Neuronal stem cell (in vitro differentiated cells): ENCODE measurements around the gene PRSS8.

Experiments
- DNase-seq: peaks from one replicate; pipeline ENCODE4 v3.0.0-alpha.2; 2013; ENCODE audit warnings: low spot score
- H2AFZ ChIP-seq: one replicate; pipeline ENCODE4 v1.6.1; 2013; ENCODE audit warnings: mild to moderate bottlenecking, low read length, inconsistent platforms
- H2AK5ac ChIP-seq: 2 replicates; pipeline ENCODE4 v1.6.1; 2013; ENCODE audit warnings: low read depth, mild to moderate bottlenecking, inconsistent platforms, low read length, moderate library complexity, mixed read lengths
- H2BK120ac ChIP-seq: 2 replicates; pipeline ENCODE4 v1.6.1; 2013; ENCODE audit warnings: low read depth, mild to moderate bottlenecking, inconsistent platforms, low read length, moderate library complexity, mixed read lengths
- H2BK12ac ChIP-seq: one replicate; pipeline ENCODE4 v1.6.1; 2013; ENCODE audit warnings: low read length, inconsistent platforms
- H2BK15ac ChIP-seq: 2 replicates; pipeline ENCODE4 v1.6.1; 2013; ENCODE audit warnings: mild to moderate bottlenecking, low read length, inconsistent platforms, mixed read lengths
- H2BK5ac ChIP-seq: one replicate; pipeline ENCODE4 v1.6.1; 2013; ENCODE audit warnings: inconsistent platforms, mild to moderate bottlenecking, low read length, moderate library complexity
- H3K14ac ChIP-seq: one replicate; pipeline ENCODE4 v1.6.1; 2013; ENCODE audit warnings: low read length, inconsistent platforms
- H3K18ac ChIP-seq: 2 replicates; pipeline ENCODE4 v1.6.1; 2013; ENCODE audit warnings: low read length, inconsistent platforms
- H3K23ac ChIP-seq: 2 replicates; pipeline ENCODE4 v1.6.1; 2013; ENCODE audit warnings: low read depth, mild to moderate bottlenecking, mixed read lengths, low read length, inconsistent platforms; ENCODE audit not compliant: poor library complexity
- H3K27ac ChIP-seq: replicated peaks from 3 replicates; pipeline ENCODE4 v1.5.1; 2013; ENCODE audit warnings: low read length, inconsistent platforms
- H3K27me3 ChIP-seq, 3 experiments: 2 replicates each; pipeline ENCODE4 v1.6.1; 2013; ENCODE audit warnings: low read length in 3 of 3, mild to moderate bottlenecking in 2 of 3, inconsistent platforms in 1 of 3, low read depth in 1 of 3, mixed read lengths in 1 of 3, moderate library complexity in 1 of 3; ENCODE audit not compliant: control insufficient read depth in 3 of 3, insufficient read depth in 3 of 3
- H3K36me3 ChIP-seq, 2 donors: replicated peaks in 1 of 2; 2 replicates each; pipeline ENCODE4 v1.6.1; 2013; ENCODE audit warnings: low read length in 2 of 2; ENCODE audit not compliant: control insufficient read depth in 2 of 2, insufficient read depth in 2 of 2
- H3K4ac ChIP-seq: 2 replicates; pipeline ENCODE4 v1.6.1; 2013; ENCODE audit warnings: inconsistent platforms, mild to moderate bottlenecking, low read length, moderate library complexity
- H3K4me1 ChIP-seq, 2 donors: 1 replicate in 1 of 2; 2 replicates in 1 of 2; pipeline ENCODE4 v1.6.1; 2013; ENCODE audit warnings: low read length in 2 of 2, low read depth in 1 of 2; ENCODE audit not compliant: control insufficient read depth in 2 of 2, insufficient read depth in 1 of 2
- H3K4me2 ChIP-seq: one replicate; pipeline ENCODE4 v1.6.1; 2013; ENCODE audit warnings: mild to moderate bottlenecking, low read length, inconsistent platforms; ENCODE audit not compliant: insufficient read depth, poor library complexity, severe bottlenecking
- H3K4me3 ChIP-seq, 2 donors: 2 replicates each; pipeline ENCODE4 v1.5.1; 2013; ENCODE audit warnings: low read length in 2 of 2, mild to moderate bottlenecking in 2 of 2, inconsistent platforms in 1 of 2, moderate library complexity in 1 of 2
- H3K79me1 ChIP-seq: one replicate; pipeline ENCODE4 v1.6.1; 2013; ENCODE audit warnings: low read depth, mild to moderate bottlenecking, inconsistent platforms, low read length, moderate library complexity
- H3K9ac ChIP-seq: one replicate; pipeline ENCODE4 v1.6.1; 2013; ENCODE audit warnings: mild to moderate bottlenecking, low read depth, low read length, inconsistent platforms; ENCODE audit not compliant: poor library complexity
- H3K9me3 ChIP-seq, 2 donors: replicated peaks in 1 of 2; 2 replicates each; pipeline versions ENCODE3 to v1.6.1; 2013; ENCODE audit warnings: low read length in 2 of 2, mild to moderate bottlenecking in 2 of 2, inconsistent platforms in 1 of 2, low read depth in 1 of 2, mixed read lengths in 1 of 2, moderate library complexity in 1 of 2; ENCODE audit not compliant: control insufficient read depth in 2 of 2, insufficient read depth in 1 of 2
- H4K8ac ChIP-seq: one replicate; pipeline ENCODE4 v1.6.1; 2013; ENCODE audit warnings: low read depth, mild to moderate bottlenecking, inconsistent platforms, low read length, moderate library complexity
- H4K91ac ChIP-seq: one replicate; pipeline ENCODE4 v1.6.1; 2013; ENCODE audit warnings: low read length, low read depth, mild to moderate bottlenecking, inconsistent platforms; ENCODE audit not compliant: poor library complexity
- WGBS, 2 donors: extraction: QIAGEN DNeasy Blood & Tissue Kit; methylation state at CpG; one replicate each; pipeline ENCODE4 v1.1.7; 2013; ENCODE audit warnings: missing lambda C conversion rate in 2 of 2, mixed read lengths in 1 of 2; ENCODE audit not compliant: insufficient read length in 2 of 2, insufficient replicate concordance in 1 of 2; ENCODE audit errors: extremely low coverage in 2 of 2; 5-methylcytosine and 5-hydroxymethylcytosine counted together

Gene PRSS8

DNA sequence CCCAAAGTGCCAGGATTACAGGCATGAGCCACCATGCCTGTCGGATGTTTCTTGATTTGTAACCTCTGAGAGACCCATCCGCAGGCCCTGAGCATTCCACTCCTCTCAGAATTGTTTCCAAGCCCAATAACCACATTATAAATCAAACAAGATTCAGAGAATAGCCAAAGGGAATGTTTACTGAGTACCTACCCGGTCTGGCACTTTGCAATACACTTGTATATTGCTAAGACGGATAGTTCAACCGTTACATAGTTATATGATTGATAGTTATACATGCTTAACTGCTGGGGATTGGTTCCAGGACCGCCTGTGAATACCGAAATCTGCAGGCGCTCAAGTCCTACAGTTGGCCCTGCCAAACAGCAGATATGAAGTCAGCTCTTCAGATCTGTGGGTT lies 21.1 kb downstream of the PRSS8 start:
- DNase-seq = no peak
- Histone ChIP-seq H3K36me3 (peaks cover 31 to 51% of the 10 kb centered on the region in 2 donors), H3K4me2 (no peak overlapping the region), H2BK12ac (no peak overlapping the region), H4K91ac (no peak overlapping the region), H2AK5ac (no peak overlapping the region), H4K8ac (no peak overlapping the region), H3K27me3 (no peaks in the 10 kb centered on the region), H3K4me3 (no peak overlapping the region), H2BK15ac (no peak overlapping the region), H3K9me3 (peaks cover 0 to under 1% of the 10 kb centered on the region in 2 donors), H3K23ac (no peak overlapping the region), H3K18ac (no peak overlapping the region), H3K79me1 (peaks cover 6% of the 10 kb centered on the region), H3K4ac (no peak overlapping the region), H3K4me1 (peaks cover 5 to 6% of the 10 kb centered on the region in 2 donors), H2BK5ac (no peak overlapping the region), H3K14ac (no peak overlapping the region), H2AFZ (no peak overlapping the region), H2BK120ac (no peak overlapping the region), H3K27ac (no peak overlapping the region), H3K9ac (no peak overlapping the region)
- no CpG with 5 or more reads among the region's 8 CpGs for WGBS, 2 donors

DNA sequence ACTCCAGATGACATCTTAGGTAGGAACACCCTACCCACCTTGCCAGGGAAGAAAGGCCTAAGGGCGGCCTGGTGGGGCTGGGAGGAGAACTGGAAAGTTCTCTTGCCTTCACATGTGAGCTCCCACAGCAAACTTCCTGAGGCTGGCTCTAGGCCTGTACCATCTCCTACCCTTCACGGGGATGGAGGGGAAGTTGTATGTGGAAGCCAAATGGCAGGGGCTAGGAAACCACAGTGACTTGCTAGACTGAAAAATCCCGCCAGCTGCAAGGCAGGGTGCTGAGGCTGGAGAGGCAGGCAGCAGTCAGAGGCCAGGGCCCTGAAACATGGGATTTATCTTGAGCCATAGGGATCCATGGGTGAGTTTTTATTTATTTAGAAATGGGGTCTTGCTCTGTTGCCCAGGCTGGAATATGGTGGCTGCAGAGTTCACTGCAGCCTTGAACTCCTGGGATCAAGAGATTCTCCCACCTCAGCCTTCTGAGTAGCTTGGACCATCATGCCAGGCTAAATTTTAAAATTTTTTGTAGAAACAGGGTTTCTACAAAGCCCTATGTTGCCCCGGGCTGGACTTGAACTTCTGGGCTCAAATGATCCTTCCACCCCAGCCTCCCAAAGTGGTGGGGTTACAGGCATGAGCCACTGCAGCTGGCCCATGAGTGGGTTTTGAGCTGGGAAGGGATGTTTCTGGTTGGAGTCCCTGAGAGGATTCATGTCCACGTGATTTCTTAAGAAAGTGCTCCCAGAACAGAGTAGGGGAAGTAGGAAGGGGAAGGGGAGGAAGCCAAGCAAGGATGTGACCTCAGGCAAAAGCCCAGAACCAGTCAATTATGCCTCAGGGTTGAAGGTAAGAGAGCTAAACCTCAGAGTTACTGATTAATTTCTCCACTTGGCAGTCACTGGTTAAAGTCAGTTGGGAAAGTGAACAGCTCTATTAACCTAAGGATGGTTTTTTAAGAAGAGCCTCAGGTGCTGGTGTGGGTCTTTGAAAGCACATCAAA lies 22.1 kb downstream of the PRSS8 start:
- peaks cover 0 to 1% of the 10 kb centered on the region in 2 donors for H3K9me3 ChIP-seq
- no peak overlapping the region for H2AK5ac ChIP-seq
- H2BK120ac ChIP-seq = no peak overlapping the region
- H2BK5ac ChIP-seq = no peak overlapping the region
- H4K91ac ChIP-seq = no peak overlapping the region
- no peak overlapping the region for H4K8ac ChIP-seq
- H3K27ac ChIP-seq = no peak overlapping the region
- no peak overlapping the region for H2BK12ac ChIP-seq
- H3K4ac ChIP-seq = no peak overlapping the region
- H2BK15ac ChIP-seq = no peak overlapping the region
- H3K27me3 ChIP-seq = no peaks in the 10 kb centered on the region
- no peak overlapping the region for H3K4me3 ChIP-seq
- no peak overlapping the region for H3K14ac ChIP-seq
- no CpG with 5 or more reads among the region's 5 CpGs for WGBS, 2 donors
- peak overlapping the region; percentile 11 for H3K4me2 ChIP-seq
- peaks cover 31 to 43% of the 10 kb centered on the region in 2 donors for H3K36me3 ChIP-seq
- H2AFZ ChIP-seq = no peak overlapping the region
- H3K4me1 ChIP-seq = peaks cover 3 to 8% of the 10 kb centered on the region in 2 donors
- no peak overlapping the region for H3K9ac ChIP-seq
- H3K18ac ChIP-seq = no peak overlapping the region
- H3K23ac ChIP-seq = no peak overlapping the region
- H3K79me1 ChIP-seq = peaks cover 10% of the 10 kb centered on the region
- DNase-seq = no peak

DNA sequence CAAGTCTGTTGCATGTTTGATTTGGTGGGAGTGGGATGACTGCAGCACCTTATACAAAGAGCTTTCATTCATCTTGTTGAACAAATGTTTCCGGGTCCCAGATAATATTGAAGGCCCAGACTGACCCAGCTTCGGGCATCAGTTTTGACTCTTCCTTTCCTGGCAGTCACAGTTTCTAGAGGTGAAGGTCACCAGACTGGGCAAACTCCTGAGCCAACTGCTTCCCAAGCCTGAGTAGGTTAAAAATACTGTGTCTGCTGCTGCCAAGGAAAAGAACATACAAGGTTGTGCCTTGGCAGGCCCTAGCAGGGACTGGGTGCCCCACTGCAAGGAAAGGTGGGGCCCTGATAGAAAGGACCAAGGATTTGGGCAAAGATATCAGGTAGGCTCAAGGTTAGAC lies 22.8 kb downstream of the PRSS8 start:
- no CpG with 5 or more reads among the region's 2 CpGs for WGBS, 2 donors
- Histone ChIP-seq H4K8ac (no peak overlapping the region), H2BK120ac (no peak overlapping the region), H3K79me1 (peaks cover 8% of the 10 kb centered on the region), H3K23ac (no peak overlapping the region), H2BK15ac (no peak overlapping the region), H2BK5ac (no peak overlapping the region), H3K18ac (no peak overlapping the region), H2AFZ (no peak overlapping the region), H3K9ac (no peak overlapping the region), H3K9me3 (peaks cover 0 to 1% of the 10 kb centered on the region in 2 donors), H3K14ac (no peak overlapping the region), H3K36me3 (peaks cover 31 to 43% of the 10 kb centered on the region in 2 donors), H3K27ac (no peak overlapping the region), H3K4me3 (no peak overlapping the region), H3K27me3 (no peaks in the 10 kb centered on the region), H3K4me1 (peaks cover 0 to 7% of the 10 kb centered on the region in 2 donors), H3K4me2 (no peak overlapping the region), H2AK5ac (no peak overlapping the region), H3K4ac (no peak overlapping the region), H2BK12ac (no peak overlapping the region), H4K91ac (no peak overlapping the region)
- no peak for DNase-seq

DNA sequence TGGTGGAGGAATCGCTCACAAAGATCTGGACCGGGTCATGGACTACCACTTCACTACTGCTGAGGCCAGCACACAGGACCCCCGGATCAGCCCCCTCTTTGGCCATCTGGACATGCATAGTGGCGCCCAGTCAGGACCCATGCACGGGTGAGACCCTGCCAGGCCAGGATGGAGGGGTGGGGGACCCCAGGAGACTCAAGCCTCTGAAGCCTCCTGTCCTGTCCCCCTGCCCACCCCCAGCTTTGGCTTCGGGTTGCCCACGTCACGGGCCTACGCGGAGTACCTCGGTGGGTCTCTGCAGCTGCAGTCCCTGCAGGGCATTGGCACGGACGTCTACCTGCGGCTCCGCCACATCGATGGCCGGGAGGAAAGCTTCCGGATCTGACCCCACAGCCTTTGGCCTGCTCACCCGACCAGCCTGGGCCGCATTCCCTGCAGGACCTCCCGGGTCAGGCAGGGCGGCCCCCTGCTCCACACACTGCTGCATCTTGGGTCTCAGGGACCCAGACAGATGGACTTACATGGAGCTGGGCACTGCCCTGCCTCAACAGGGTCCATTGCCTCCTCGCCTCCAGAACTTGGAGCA lies 23.6 kb downstream of the PRSS8 start:
- Histone ChIP-seq H3K4ac (no peak overlapping the region), H2BK12ac (no peak overlapping the region), H4K91ac (no peak overlapping the region), H3K4me2 (no peak overlapping the region), H2AK5ac (no peak overlapping the region), H3K4me1 (peaks cover 0 to 7% of the 10 kb centered on the region in 2 donors), H3K27ac (no peak overlapping the region), H2BK5ac (no peak overlapping the region), H4K8ac (no peak overlapping the region), H3K23ac (no peak overlapping the region), H3K36me3 (peaks cover 31 to 43% of the 10 kb centered on the region in 2 donors), H2BK15ac (no peak overlapping the region), H3K4me3 (no peak overlapping the region), H3K9me3 (peaks cover 0 to 1% of the 10 kb centered on the region in 2 donors), H2BK120ac (no peak overlapping the region), H3K79me1 (peaks cover 8% of the 10 kb centered on the region), H3K14ac (no peak overlapping the region), H3K18ac (no peak overlapping the region), H2AFZ (no peak overlapping the region), H3K9ac (no peak overlapping the region), H3K27me3 (no peaks in the 10 kb centered on the region)
- no peak for DNase-seq
- no CpG with 5 or more reads among the region's 23 CpGs for WGBS, 2 donors
